GM23248 (cell line): ENCODE data around the gene ARSJ. TPM values are rescaled to one million over a fixed set of nuclear protein-coding genes. Genes with fewer than 3 reads are reported as not detected.

Source experiments
- DNase-seq: peaks from one replicate; pipeline ENCODE4 v3.0.0-alpha.2; 2015
- H2AFZ ChIP-seq: fragments of 200-600 bp; sonication (generic); 2 replicates; pipeline ENCODE4 v1.6.1; 2016; ENCODE audit warnings: antibody characterized with exemption
- H3F3A ChIP-seq: fragments of 200-600 bp; sonication (generic); 2 replicates; pipeline ENCODE4 v1.6.1; 2016; ENCODE audit warnings: mild to moderate bottlenecking, antibody characterized with exemption, mixed run types; ENCODE audit not compliant: insufficient read depth
- H3K27ac ChIP-seq: fragments of 200-600 bp; sonication (generic); 2 replicates; pipeline ENCODE4 v1.5.1; 2016; ENCODE audit warnings: mild to moderate bottlenecking
- H3K27me3 ChIP-seq: fragments of 200-600 bp; sonication (generic); replicated peaks from 2 replicates; pipeline ENCODE4 v1.6.1; 2016; ENCODE audit warnings: mild to moderate bottlenecking; ENCODE audit not compliant: insufficient read depth
- H3K36me3 ChIP-seq: fragments of 200-600 bp; sonication (generic); 2 replicates; pipeline ENCODE4 v1.6.1; 2016; ENCODE audit warnings: low read depth, mild to moderate bottlenecking
- H3K4me1 ChIP-seq: fragments of 200-600 bp; sonication (generic); 2 replicates; pipeline ENCODE4 v1.6.1; 2016; ENCODE audit warnings: mild to moderate bottlenecking; ENCODE audit not compliant: insufficient read depth
- H3K4me2 ChIP-seq: fragments of 200-600 bp; sonication (generic); one replicate; pipeline ENCODE4 v1.6.1; 2016; ENCODE audit warnings: mild to moderate bottlenecking; ENCODE audit not compliant: unreplicated experiment
- H3K4me3 ChIP-seq: fragments of 200-600 bp; sonication (generic); 2 replicates; pipeline ENCODE4 v1.5.1; 2016; ENCODE audit warnings: mild to moderate bottlenecking
- H3K79me2 ChIP-seq: fragments of 200-600 bp; sonication (generic); 2 replicates; pipeline ENCODE4 v1.6.1; 2016; ENCODE audit warnings: mild to moderate bottlenecking; ENCODE audit not compliant: insufficient read depth
- H3K9ac ChIP-seq: fragments of 200-600 bp; sonication (generic); 2 replicates; pipeline ENCODE4 v1.6.1; 2016; ENCODE audit warnings: mild to moderate bottlenecking
- H3K9me2 ChIP-seq: fragments of 200-600 bp; sonication (generic); 2 replicates; pipeline ENCODE4 v1.6.1; 2016; ENCODE audit warnings: mixed run types, mild to moderate bottlenecking, moderate library complexity; ENCODE audit not compliant: insufficient read depth
- H3K9me3 ChIP-seq: fragments of 200-600 bp; sonication (generic); one replicate; pipeline ENCODE4 v1.6.1; 2017; ENCODE audit warnings: low read depth
- H4K20me1 ChIP-seq: fragments of 200-600 bp; sonication (generic); 2 replicates; pipeline ENCODE4 v1.6.0; 2016; ENCODE audit not compliant: insufficient read depth
- EZH2 ChIP-seq: fragments of 200-600 bp; sonication (generic); IDR thresholded peaks from 2 replicates; pipeline ENCODE4 v1.6.1; 2018; ENCODE audit warnings: antibody characterized with exemption, mild to moderate bottlenecking; ENCODE audit not compliant: insufficient read depth, poor library complexity, severe bottlenecking
- EZH2phosphoT487 ChIP-seq: fragments of 200-600 bp; sonication (generic); IDR thresholded peaks from 2 replicates; pipeline ENCODE4 v1.6.1; 2018; ENCODE audit warnings: antibody characterized with exemption, moderate library complexity, mild to moderate bottlenecking, low read depth; ENCODE audit not compliant: insufficient read depth
- WGBS, 2 experiments: methylation state at CpG; one replicate each; pipeline ENCODE4 v1.1.6; 2015 to 2017; ENCODE audit warnings: low lambda C conversion rate in 2 of 2, low coverage in 1 of 2; ENCODE audit errors: missing lambda C conversion rate in 2 of 2; 5-methylcytosine and 5-hydroxymethylcytosine counted together
- in situ Hi-C: fragments of 300-500 bp; cut with MboI; formaldehyde crosslinking; loops from 2 replicates; pipeline ENCODE4 v1.15.0; 2020
- polyA plus RNA-seq: library from polyadenylated mRNA; unstranded; fragments of >200 nt; fragmentation: Nextera tagmentation; extraction: Ambion mirVana; gene quantifications from 2 replicates; pipeline ENCODE4 v1.2.1, GENCODE V29; 2016
- total RNA-seq: library from RNA; depleted of rRNA; stranded (reverse); fragments of >200 nt; shearing (Covaris generic); gene quantifications from 2 replicates; pipeline ENCODE4 v1.2.3, GENCODE V29; 2014

Gene ARSJ
- total and polyA plus RNA-seq, 2 experiments from 2014 or later: 32.2 to 33.7 TPM

GRCh38 chr4:113975578-113975977 lies 3.9 kb downstream of the ARSJ start:
- Histone ChIP-seq H3K4me3 (peak overlapping the region; percentile 89), H3K4me2 (peak overlapping the region; percentile 94), H2AFZ (no peak overlapping the region), H3K79me2 (peaks cover 100% of the 10 kb centered on the region), H3F3A (peaks cover 47% of the 10 kb centered on the region), H3K36me3 (0 out of 2 replicates have a peak, but pooled peaks cover 6% of the 10 kb centered on the region), H3K9ac (peak overlapping the region; percentile 88; the same call in 1 of the 2 replicates), H3K27ac (no peak overlapping the region), H3K9me2 (no peaks in the 10 kb centered on the region), H3K27me3 (no peaks in the 10 kb centered on the region), H3K9me3 (no peaks in the 10 kb centered on the region), H4K20me1 (no peaks in the 10 kb centered on the region), H3K4me1 (peaks cover 26% of the 10 kb centered on the region)
- WGBS, 2 experiments: 76 to 80% methylated on average over 2 of the region's 2 CpGs
- DNase-seq: no peak
- in situ Hi-C loops: no loop called here
- TF ChIP-seq EZH2phosphoT487: no peak
- TF ChIP-seq EZH2: no peak

- peaks cover 31% of the 10 kb centered on the region for H3K4me1 ChIP-seq
- H3K4me3 ChIP-seq: peak overlapping the region; percentile 89
- no peak for TF ChIP-seq EZH2
- TF ChIP-seq EZH2phosphoT487: no peak
- H3F3A ChIP-seq: peaks cover 53% of the 10 kb centered on the region
- no peak overlapping the region for H3K27ac ChIP-seq
- H3K4me2 ChIP-seq: peak overlapping the region; percentile 94
- in situ Hi-C loops: no loop called here
- DNase-seq: no peak
- no peak overlapping the region for H2AFZ ChIP-seq
- H3K27me3 ChIP-seq: no peaks in the 10 kb centered on the region
- no peaks in the 10 kb centered on the region for H4K20me1 ChIP-seq
- H3K79me2 ChIP-seq: peaks cover 100% of the 10 kb centered on the region
- H3K36me3 ChIP-seq: 0 out of 2 replicates have a peak, but pooled peaks cover 6% of the 10 kb centered on the region
- H3K9me3 ChIP-seq: no peaks in the 10 kb centered on the region
- no peaks in the 10 kb centered on the region for H3K9me2 ChIP-seq
- no peak overlapping the region for H3K9ac ChIP-seq
These were observed 5.0 kb downstream of the ARSJ start for GRCh38 chr4:113974467-113974866.

- Histone ChIP-seq H3K9ac (no peak overlapping the region), H3K27me3 (no peaks in the 10 kb centered on the region), H3K4me1 (peaks cover 41% of the 10 kb centered on the region), H3F3A (peaks cover 50% of the 10 kb centered on the region), H3K4me3 (no peak overlapping the region), H3K27ac (no peak overlapping the region), H3K4me2 (no peak overlapping the region), H3K9me3 (no peaks in the 10 kb centered on the region), H4K20me1 (no peaks in the 10 kb centered on the region), H3K79me2 (peaks cover 100% of the 10 kb centered on the region), H3K9me2 (no peaks in the 10 kb centered on the region), H3K36me3 (0 out of 2 replicates have a peak, but pooled peaks cover 6% of the 10 kb centered on the region), H2AFZ (no peak overlapping the region)
- no peak for TF ChIP-seq EZH2
- TF ChIP-seq EZH2phosphoT487: no peak
- in situ Hi-C loops: no loop called here
- no peak for DNase-seq
- 98 to 100% methylated on average over 3 of the region's 3 CpGs for whole genome bisulfite sequencing, 2 experiments
These were observed 6.1 kb downstream of the ARSJ start for GRCh38 chr4:113973345-113973744.

GRCh38 chr4:113972781-113973180 lies 6.7 kb downstream of the ARSJ start:
- TF ChIP-seq EZH2phosphoT487 (no peak), EZH2 (no peak)
- Histone ChIP-seq H3K9ac (no peak overlapping the region), H3K27me3 (no peaks in the 10 kb centered on the region), H3K36me3 (0 out of 2 replicates have a peak, but pooled peaks cover 6% of the 10 kb centered on the region), H2AFZ (no peak overlapping the region), H3K79me2 (peaks cover 100% of the 10 kb centered on the region), H3K4me3 (no peak overlapping the region), H3F3A (peaks cover 44% of the 10 kb centered on the region), H3K4me2 (no peak overlapping the region), H3K4me1 (peaks cover 44% of the 10 kb centered on the region), H4K20me1 (no peaks in the 10 kb centered on the region), H3K9me2 (no peaks in the 10 kb centered on the region), H3K9me3 (no peaks in the 10 kb centered on the region), H3K27ac (no peak overlapping the region)
- DNase-seq: no peak
- WGBS, 2 experiments: 85 to 89% methylated on average over 4 of the region's 4 CpGs
- in situ Hi-C loops: no loop called here
